Astrocyte (in vitro differentiated cells and primary cell): Measurements from ENCODE around the gene FAM3C.

ENCODE experiments used
- CTCF ChIP-seq: IDR thresholded peaks from 2 replicates; pipeline ENCODE4 v1.5.1; 2011; ENCODE audit warnings: low read depth, mild to moderate bottlenecking, inconsistent platforms, low read length, moderate library complexity; ENCODE audit not compliant: insufficient read depth
- EZH2 ChIP-seq: IDR thresholded peaks from 2 replicates; pipeline ENCODE4 v1.6.1; 2012; ENCODE audit warnings: mild to moderate bottlenecking, low read length, inconsistent platforms; ENCODE audit not compliant: insufficient read depth

- TF ChIP-seq CTCF (no peak), EZH2 (no peak)
Observed at GRCh38 chr7:121416533-121416932, 20.4 kb upstream of the FAM3C start.
